ENCODE measurements around the gene TNN.

- TF ChIP-seq USF2 (IDR thresholded peaks at IDR 0.05; ENCODE audit: borderline replicate concordance, low read depth, low read length) (no peak), CTCF (IDR thresholded peaks at IDR 0.05 in 2 of 3, conservative IDR thresholded peaks at IDR 0.05 in 1 of 3; ENCODE audit: control insufficient read depth in 2 of 3, extremely low read depth in 1 of 3, insufficient read depth in 1 of 3, low read depth in 3 of 3, low read length in 3 of 3) (no peak), ESRRA (IDR thresholded peaks at IDR 0.05; ENCODE audit: low read length) (no peak), POU2F2 (IDR thresholded peaks at IDR 0.05; ENCODE audit: borderline replicate concordance, low read depth, low read length) (no peak), TAF1 (IDR thresholded peaks at IDR 0.05; ENCODE audit: borderline replicate concordance, low read depth, low read length) (no peak), FOXM1 (IDR thresholded peaks at IDR 0.05; ENCODE audit: low read depth, low read length) (no peak), EZH2 (IDR thresholded peaks at IDR 0.05; ENCODE audit: borderline replicate concordance, control insufficient read depth, low read depth, low read length) (no peak)
Measured at GRCh38 chr1:175157200-175157599, 89.6 kb downstream of the TNN start.

Data from GM12878 (cell line).